HG02870 (cell line): ENCODE measurements around the gene LIMS4.
"Not testable (repeated sequence)": the region's sequence is repeated elsewhere in the genome, so short reads cannot be mapped to it uniquely, and the experiment has no call there.

Experiments
- ATAC-seq: cut with Tn5 transposase; IDR thresholded peaks from one replicate; pipeline ENCODE4 v1.9.1; 2021; ENCODE audit warnings: mild to moderate bottlenecking, moderate library complexity; ENCODE audit not compliant: unreplicated experiment

Gene LIMS4

DNA sequence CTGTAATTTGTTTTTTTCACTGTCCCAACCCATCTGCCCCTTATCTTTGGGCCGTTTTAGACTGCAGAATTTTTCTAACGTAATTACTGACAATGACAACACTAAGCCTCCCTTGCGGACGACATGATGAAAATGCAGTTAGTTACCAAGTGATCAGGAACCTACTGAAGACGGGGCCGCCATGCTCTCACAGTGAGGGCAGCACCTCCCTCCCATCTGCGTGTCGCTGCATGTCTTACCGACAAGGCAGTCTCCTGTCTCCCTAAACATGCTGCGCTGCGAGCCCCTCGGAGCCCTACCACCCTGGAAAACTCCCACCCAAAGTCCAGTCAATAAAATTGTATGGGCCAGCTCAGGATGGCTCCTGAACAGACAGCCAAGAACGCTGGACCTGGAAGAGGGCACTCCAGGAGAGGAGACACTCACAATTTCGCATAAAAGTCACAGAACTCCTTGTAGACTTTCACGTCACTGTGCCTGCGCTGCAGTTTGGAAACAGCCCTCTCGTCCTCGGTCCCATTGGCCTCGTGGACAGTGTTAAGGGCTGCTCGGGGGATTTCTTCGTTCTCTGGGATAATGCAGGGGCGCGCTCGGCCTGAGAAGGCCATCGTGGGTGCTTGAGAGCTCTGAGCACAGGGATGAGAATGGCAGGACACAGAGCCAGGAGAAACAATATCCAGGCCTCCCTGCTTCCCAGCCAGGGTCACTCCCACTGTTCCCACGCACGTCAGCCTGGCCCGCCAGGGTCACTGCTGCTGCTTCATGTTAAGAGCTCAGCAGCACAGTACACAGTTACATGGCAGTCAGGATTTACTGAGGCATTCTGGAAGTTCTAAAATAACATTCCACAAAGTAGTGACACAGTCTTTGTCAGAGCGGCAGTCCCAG, at the start of gene LIMS4:
Gene LIMS4, minus strand, starts transcription at position 646 of the 888 bp plus-strand sequence. Its CDS starts 38 bp downstream, at position 608.
- not testable (repeated sequence) for ATAC-seq

GRCh38 chr2:110499755-110500377, 27.2 kb upstream of the LIMS4 start:
- ATAC-seq, result peak; percentile 90

DNA sequence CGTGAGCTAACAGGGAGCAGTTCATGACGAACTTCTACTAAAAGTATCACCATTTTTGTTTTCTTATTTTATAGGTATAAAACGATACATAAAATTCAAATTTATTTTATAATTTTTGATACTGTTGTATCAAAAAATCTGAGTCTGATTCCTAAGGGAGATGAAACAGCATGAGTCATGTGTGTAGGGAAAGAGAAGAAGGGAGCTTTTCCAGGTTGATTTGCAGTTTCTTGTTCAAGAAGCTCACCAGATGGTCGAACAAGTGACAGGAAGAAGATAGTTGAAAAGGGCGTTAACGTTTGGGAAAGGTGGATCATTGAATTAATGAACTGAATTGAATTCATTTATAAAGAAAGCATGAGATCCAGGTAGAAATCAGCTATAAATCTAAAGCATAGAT, 23.4 kb upstream of the LIMS4 start:
- not testable (repeated sequence) for ATAC-seq

DNA sequence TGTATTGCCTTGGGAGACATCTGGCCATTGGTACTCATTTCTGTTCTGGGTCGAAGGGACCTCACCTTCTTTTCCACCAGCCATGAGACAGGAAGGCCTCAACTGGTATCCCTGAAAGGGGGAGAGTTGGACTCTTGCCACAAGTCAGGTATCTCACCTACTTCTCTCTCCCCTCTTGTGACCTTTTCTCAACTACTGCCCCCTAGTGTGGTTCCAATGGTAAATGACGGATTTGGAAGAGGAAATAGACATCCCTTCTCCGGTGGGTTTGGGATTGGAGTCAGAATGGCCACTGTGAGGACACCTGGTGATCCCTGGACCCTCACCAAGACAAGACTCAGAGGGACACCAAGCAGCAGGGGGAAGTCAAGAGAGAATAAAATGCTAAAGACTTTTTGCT, 21.9 kb upstream of the LIMS4 start:
- ATAC-seq, result not testable (repeated sequence)

DNA sequence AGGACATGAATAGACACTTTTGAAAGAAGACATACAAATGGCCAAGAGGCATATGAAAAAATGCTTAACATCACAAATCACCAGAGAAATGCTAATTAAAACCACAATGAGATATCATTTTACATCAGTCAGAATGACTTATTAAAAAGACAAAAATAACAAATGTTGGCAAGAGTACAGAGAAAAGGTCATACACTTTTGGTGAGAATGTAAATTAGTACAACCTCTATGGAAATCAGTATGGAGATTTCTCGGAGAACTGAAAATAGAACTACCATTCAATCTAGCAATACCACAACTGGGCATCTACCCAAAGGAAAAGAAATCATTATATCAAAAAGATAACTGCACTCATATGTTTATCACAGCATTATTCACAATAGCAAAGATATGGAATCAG, 16.4 kb upstream of the LIMS4 start:
- not testable (repeated sequence) for ATAC-seq

GRCh38 chr2:110482697-110483096, 10.1 kb upstream of the LIMS4 start:
- not testable (repeated sequence) for ATAC-seq

DNA sequence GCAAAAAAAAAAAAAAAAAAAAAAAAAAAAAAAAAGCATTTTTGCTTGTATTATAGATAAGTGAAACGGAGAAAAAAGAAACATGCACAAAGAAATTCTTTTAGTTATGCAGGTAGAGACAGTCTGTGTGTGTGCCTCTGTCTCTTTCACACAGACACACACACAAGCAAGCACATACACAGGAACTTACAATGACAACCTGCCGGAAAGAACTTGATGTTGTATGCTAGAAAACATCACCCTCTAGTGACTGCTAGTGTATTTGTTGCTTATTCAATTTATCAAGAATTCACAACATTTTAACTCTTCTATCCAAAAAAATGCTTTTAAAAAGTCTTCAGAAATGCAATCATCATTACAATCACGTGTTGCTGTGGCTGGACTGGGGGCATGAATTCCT, 8.6 kb upstream of the LIMS4 start:
- not testable (repeated sequence) for ATAC-seq

GRCh38 chr2:110480084-110480483, 7.5 kb upstream of the LIMS4 start:
- not testable (repeated sequence) for ATAC-seq

- ATAC-seq, result not testable (repeated sequence)
These were observed 4.8 kb upstream of the LIMS4 start for GRCh38 chr2:110477370-110477769.

DNA sequence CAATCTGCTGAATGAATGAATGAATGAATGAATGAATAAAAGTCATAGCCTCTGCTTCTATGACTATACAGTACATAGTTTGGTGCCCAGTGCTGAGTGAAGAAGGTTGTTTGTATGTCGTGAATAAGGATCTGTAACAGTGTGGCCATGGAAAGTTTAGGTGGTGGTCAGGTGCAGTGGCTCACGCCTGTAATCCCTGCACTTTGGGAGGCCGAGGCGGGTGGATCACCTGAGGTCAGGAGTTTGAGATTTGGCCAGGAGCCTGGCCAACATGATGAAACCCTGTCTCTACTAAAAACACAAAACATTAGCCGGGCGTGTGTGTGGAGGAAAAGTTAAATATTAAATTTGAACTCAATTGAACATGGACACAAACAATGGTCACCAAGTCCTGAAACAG, 4.3 kb upstream of the LIMS4 start:
- ATAC-seq, result not testable (repeated sequence)

- ATAC-seq, result not testable (repeated sequence)
These were observed 3.2 kb upstream of the LIMS4 start for GRCh38 chr2:110475627-110476359.

DNA sequence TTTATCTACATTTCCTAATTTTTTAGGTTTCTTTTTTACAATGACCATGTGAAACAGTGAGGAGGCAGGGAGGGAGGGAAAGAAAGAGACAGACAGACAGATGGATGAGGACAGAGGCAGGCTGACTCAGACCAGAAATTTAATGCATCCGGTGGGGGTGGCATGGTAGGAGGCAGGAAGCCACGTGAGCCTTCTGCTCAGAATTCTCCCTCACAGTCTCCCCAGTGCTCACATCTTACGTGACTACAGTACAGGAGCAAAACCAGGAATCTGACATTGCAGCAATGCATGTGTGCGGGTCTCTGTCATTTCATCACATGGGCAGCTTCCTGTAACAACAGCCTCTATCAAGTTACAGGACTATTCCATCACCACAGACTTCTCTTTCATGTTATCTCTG, 2.3 kb upstream of the LIMS4 start:
- peak; percentile 99 for ATAC-seq

- ATAC-seq, result not testable (repeated sequence)
These were observed 393 bp upstream of the LIMS4 start for GRCh38 chr2:110473059-110473358.

GRCh38 chr2:110468921-110469320, 3.7 kb downstream of the LIMS4 start:
- ATAC-seq, result not testable (repeated sequence)

DNA sequence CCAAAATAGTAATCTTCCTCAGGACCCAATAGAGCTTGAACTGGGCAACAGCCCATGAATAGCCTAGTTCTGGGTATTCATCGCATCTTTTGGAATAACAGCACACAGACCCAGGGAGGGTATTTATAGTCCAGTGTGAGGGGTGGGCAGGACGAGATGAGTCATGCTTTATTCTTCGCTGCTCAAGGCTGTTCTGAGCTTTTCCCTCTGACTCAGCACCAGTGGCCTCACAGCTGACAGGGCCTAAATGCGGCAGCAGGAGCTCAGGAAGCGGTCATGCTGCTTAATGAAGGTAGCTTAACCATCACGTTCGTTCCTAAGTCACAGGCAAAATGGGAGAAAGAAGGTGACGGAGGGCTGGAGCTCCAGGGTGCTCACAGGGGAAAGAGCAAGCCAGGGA, 7.3 kb downstream of the LIMS4 start:
- peak; percentile 98 for ATAC-seq

GRCh38 chr2:110462458-110462857, 10.2 kb downstream of the LIMS4 start:
- ATAC-seq, result not testable (repeated sequence)

DNA sequence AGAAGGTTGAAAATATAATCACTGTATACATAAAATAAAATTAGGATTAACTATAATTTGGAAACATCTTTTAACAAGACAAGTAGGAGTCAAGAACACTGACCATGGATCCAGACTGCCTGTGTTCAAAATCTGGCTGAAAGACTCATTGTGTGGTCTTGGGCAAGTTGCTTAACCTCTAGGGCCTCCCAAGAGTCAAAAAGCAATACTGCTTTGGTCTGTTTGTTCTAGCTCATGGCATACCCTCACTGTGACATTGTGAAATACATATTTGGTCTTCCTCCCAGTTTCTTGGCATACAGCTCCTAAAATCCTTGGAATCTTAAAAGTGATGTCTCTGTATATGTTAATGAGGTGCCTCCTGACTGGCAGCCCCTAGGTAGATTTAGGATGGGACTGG, 12.3 kb downstream of the LIMS4 start:
- not testable (repeated sequence) for ATAC-seq

DNA sequence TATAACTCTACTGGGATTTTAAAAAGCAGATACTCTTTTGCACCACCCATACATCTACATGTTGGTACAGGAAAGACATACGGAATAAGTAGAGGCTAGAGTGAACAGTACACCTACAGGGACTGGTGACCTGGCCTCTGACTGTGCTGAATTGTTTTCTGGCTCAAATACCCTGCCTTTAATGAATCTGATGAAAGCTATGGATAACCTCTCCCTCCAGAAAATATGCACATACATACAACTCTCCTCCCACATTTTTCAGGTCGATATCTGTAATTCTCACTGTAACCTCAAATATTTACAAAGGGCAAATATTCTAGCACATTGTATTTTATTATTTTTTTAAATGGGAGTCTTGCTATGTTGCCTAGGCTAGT, 15.4 kb downstream of the LIMS4 start:
- ATAC-seq, result not testable (repeated sequence)

DNA sequence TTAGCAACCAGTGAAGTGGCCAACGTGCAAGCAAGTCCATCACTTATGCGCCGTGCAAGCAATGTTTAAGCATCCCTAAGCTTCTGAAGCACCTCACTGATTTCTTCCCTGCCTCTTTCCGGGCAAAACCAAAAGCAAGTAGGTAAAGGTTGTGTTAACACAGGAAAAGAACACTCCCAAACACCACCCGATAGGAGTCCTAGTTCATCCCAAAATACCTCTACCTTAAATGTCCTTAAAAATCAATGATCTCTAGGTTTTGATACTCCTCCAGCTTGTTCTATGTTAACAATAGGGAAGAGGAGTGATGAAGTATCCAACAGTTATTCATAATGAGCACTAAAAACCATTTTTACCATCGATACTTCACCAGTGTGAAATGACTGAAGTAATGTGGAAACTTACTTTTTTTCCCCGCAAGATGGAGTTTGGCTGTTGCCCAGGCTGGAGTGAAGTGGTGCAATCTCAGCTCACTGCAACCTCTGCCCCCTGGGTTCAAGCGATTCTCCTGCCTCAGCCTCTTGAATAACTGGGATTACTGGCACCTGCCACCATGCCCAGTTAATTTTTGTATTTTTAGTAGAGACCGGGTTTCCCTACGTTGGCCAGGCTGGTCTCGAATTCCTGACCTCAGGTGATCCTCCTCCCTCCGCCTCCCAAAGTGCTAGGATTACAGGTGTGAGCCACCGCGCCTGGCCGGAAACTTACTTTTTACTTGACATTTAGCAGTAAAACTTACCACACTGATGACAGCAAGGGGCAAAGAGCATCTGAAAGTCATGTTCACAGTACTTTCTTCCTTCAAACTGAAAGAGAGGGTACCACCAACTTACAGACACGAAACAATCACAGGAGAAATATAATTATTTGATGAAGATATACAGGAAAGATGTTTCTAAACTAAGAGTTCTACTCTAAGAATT, 16.1 kb downstream of the LIMS4 start:
- not testable (repeated sequence) for ATAC-seq

- ATAC-seq, result not testable (repeated sequence)
These were observed 17.4 kb downstream of the LIMS4 start for GRCh38 chr2:110455080-110455670.
